ENCODE data around the gene ARL9.
"Not testable (repeated sequence)": the region's sequence is repeated elsewhere in the genome, so short reads cannot be mapped to it uniquely, and the experiment has no call there.

ARL9 gene

DNA sequence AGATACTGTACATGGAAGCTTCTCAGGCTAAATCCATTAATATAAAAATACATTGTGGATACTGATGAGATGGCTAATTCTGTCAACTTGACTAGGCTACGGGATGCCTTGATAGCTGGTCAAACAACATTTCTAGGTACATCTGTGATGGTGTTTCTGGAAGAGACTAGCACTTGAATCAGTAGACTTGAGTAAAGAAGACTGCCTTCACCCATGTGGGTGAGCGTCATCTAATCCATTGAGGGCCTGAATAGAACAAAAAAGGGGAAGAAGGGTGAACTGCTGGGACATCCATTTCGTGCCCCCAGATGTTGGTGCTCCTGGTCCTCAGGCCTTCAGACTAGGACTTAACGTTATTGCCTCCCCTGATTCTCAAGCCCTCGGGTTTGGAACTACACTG lies 41.9 kb upstream of the ARL9 start:
- H3K27ac ChIP-seq (ENCODE audit: low read length): no peak overlapping the region
- H4K20me1 ChIP-seq (ENCODE audit: insufficient read depth, low read length): peaks cover 21% of the 10 kb centered on the region; the same call in 1 of the 2 replicates
- no peak overlapping the region for H3K9ac ChIP-seq (ENCODE audit: low read depth, low read length)
- no peak for TF ChIP-seq EZH2 (IDR thresholded peaks at IDR 0.05; ENCODE audit: borderline replicate concordance, low read depth, low read length, severe bottlenecking)
- TF ChIP-seq, protein P1, sequence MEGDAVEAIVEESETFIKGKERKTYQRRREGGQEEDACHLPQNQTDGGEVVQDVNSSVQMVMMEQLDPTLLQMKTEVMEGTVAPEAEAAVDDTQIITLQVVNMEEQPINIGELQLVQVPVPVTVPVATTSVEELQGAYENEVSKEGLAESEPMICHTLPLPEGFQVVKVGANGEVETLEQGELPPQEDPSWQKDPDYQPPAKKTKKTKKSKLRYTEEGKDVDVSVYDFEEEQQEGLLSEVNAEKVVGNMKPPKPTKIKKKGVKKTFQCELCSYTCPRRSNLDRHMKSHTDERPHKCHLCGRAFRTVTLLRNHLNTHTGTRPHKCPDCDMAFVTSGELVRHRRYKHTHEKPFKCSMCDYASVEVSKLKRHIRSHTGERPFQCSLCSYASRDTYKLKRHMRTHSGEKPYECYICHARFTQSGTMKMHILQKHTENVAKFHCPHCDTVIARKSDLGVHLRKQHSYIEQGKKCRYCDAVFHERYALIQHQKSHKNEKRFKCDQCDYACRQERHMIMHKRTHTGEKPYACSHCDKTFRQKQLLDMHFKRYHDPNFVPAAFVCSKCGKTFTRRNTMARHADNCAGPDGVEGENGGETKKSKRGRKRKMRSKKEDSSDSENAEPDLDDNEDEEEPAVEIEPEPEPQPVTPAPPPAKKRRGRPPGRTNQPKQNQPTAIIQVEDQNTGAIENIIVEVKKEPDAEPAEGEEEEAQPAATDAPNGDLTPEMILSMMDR (IDR thresholded peaks at IDR 0.05; ENCODE audit: borderline replicate concordance, extremely low read depth, low read length, poor library complexity, severe bottlenecking): no peak
- no peak for DNase-seq
- H3K4me1 ChIP-seq (ENCODE audit: insufficient read depth, low read length): peaks cover 38% of the 10 kb centered on the region
- H3K36me3 ChIP-seq (ENCODE audit: insufficient read depth, low read length): peaks cover 45% of the 10 kb centered on the region
- no peak for ATAC-seq (ENCODE audit: insufficient read depth, low read depth)
- H2AFZ ChIP-seq (ENCODE audit: low read depth, low read length): no peak overlapping the region
- H3K4me3 ChIP-seq (ENCODE audit: low read depth in 1 of 2, low read length in 2 of 2): no peak overlapping the region
- H3K9me3 ChIP-seq (ENCODE audit: insufficient read depth, low read length, severe bottlenecking): no peaks in the 10 kb centered on the region
- H3K4me2 ChIP-seq (ENCODE audit: insufficient read depth, low read length): peak overlapping the region; percentile 79; the same call in 1 of the 2 replicates
- H3K27me3 ChIP-seq (ENCODE audit: insufficient read depth, low read length, poor library complexity): no peaks in the 10 kb centered on the region
- peaks cover 67% of the 10 kb centered on the region for H3K79me2 ChIP-seq (ENCODE audit: insufficient read depth, low read length)

DNA sequence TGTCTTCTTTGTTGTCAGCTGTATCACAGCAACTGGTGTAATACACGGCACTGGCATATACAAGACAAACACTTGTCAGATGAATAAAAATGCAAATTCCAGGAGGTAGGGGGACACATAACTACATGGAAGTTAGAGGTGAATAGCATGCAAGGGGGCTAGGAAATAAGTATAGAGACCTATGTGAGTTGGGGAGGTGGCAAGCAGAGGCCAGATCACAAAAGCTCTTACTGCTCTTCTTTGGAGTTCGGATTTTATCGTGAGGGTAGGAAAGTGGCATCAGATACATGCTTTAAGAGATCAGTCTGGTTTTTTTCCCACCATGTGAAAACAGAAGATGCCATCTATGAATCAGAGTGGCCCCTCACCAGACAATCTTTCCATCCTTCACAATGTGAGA lies 41.0 kb upstream of the ARL9 start:
- H3K27ac ChIP-seq (ENCODE audit: low read length): no peak overlapping the region
- no peak overlapping the region for H3K9ac ChIP-seq (ENCODE audit: low read depth, low read length)
- H3K4me1 ChIP-seq (ENCODE audit: insufficient read depth, low read length): peaks cover 47% of the 10 kb centered on the region
- DNase-seq (no peak), ATAC-seq (ENCODE audit: insufficient read depth, low read depth) (no peak)
- no peak overlapping the region for H2AFZ ChIP-seq (ENCODE audit: low read depth, low read length)
- no peak overlapping the region for H3K4me3 ChIP-seq (ENCODE audit: low read depth in 1 of 2, low read length in 2 of 2)
- H3K9me3 ChIP-seq (ENCODE audit: insufficient read depth, low read length, severe bottlenecking): no peaks in the 10 kb centered on the region
- H3K79me2 ChIP-seq (ENCODE audit: insufficient read depth, low read length): peaks cover 71% of the 10 kb centered on the region
- peaks cover 20% of the 10 kb centered on the region; the same call in 1 of the 2 replicates for H4K20me1 ChIP-seq (ENCODE audit: insufficient read depth, low read length)
- peak overlapping the region; percentile 79 for H3K4me2 ChIP-seq (ENCODE audit: insufficient read depth, low read length)
- TF ChIP-seq, protein P1 (IDR thresholded peaks at IDR 0.05; ENCODE audit: borderline replicate concordance, extremely low read depth, low read length, poor library complexity, severe bottlenecking): no peak
- no peak for TF ChIP-seq EZH2 (IDR thresholded peaks at IDR 0.05; ENCODE audit: borderline replicate concordance, low read depth, low read length, severe bottlenecking)
- H3K27me3 ChIP-seq (ENCODE audit: insufficient read depth, low read length, poor library complexity): no peaks in the 10 kb centered on the region
- peaks cover 39% of the 10 kb centered on the region for H3K36me3 ChIP-seq (ENCODE audit: insufficient read depth, low read length)

DNA sequence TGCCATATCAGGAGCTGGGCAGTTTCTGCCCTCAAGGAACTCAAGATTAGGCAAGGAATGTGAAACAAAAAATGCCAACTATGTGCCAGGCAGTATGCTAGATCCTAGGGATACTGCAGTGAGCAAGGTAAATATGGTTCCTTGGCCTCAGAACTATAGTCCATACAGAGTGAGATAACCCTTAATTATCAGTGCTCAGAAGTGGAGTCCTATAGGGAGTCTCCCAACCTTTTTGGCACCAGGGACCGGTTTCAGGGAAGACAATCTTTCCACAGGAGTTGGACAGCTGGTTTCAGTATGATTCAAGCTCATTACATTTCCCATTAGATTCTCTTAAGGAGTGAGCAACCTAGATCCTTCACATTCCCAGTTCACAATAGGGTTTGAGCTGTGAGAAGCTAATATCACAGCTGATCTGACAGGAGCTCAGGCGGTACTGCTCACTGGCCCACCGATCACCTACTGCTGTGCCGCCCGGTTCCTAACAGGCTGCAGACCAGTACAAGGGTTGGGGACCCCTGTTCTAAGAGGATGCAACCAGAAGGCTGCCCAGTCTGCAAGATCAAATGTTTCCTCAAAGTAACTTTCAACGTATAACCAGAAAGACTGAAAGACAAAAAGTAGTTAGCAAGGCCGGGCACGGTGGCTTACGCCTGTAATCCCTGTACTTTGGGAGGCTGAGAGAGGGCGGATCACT lies 39.8 kb upstream of the ARL9 start:
- Histone ChIP-seq H3K9ac (ENCODE audit: low read depth, low read length) (peak overlapping the region; percentile 79), H3K36me3 (ENCODE audit: insufficient read depth, low read length) (peaks cover 38% of the 10 kb centered on the region), H2AFZ (ENCODE audit: low read depth, low read length) (no peak overlapping the region), H3K4me1 (ENCODE audit: insufficient read depth, low read length) (peaks cover 55% of the 10 kb centered on the region), H3K4me2 (ENCODE audit: insufficient read depth, low read length) (peak overlapping the region; percentile 79), H3K4me3 (ENCODE audit: low read depth in 1 of 2, low read length in 2 of 2) (peak overlapping the region in 1 of 2 experiments; percentile 87; a peak in 3 of 4 replicates), H3K27ac (ENCODE audit: low read length) (peak overlapping the region; percentile 91; the same call in 1 of the 2 replicates), H3K9me3 (ENCODE audit: insufficient read depth, low read length, severe bottlenecking) (no peaks in the 10 kb centered on the region), H3K27me3 (ENCODE audit: insufficient read depth, low read length, poor library complexity) (no peaks in the 10 kb centered on the region), H4K20me1 (ENCODE audit: insufficient read depth, low read length) (peaks cover 20% of the 10 kb centered on the region; the same call in 1 of the 2 replicates), H3K79me2 (ENCODE audit: insufficient read depth, low read length) (peaks cover 75% of the 10 kb centered on the region)
- TF ChIP-seq, protein P1 (IDR thresholded peaks at IDR 0.05; ENCODE audit: borderline replicate concordance, extremely low read depth, low read length, poor library complexity, severe bottlenecking): no peak
- no peak for TF ChIP-seq EZH2 (IDR thresholded peaks at IDR 0.05; ENCODE audit: borderline replicate concordance, low read depth, low read length, severe bottlenecking)
- ATAC-seq (ENCODE audit: insufficient read depth, low read depth) (no peak), DNase-seq (no peak)

DNA sequence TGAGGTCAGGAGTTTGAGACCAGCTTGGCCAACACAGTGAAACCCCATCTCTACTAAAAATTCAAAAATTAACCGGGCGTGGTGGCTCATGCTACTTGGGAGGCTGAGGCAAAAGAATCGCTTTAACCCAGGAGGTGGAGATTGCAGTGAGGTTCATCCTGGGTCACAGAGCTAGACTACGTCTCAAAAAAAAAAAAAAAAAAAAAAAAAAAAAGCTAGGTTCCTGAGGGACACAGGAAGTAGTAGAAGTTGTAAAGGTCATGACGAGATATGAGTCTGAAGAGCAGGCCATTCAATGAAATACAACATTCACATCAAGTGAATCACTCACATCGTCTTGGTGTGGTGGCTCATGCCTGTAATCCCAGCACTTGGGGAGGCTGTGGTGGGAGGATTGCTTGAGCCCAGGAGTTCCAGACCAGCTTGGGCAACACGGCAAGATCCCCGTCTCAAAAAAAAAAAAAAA lies 39.3 kb upstream of the ARL9 start:
- Histone ChIP-seq H2AFZ (ENCODE audit: low read depth, low read length) (peak overlapping the region; percentile 95; the same call in 1 of the 2 replicates), H3K4me3 (ENCODE audit: low read depth in 1 of 2, low read length in 2 of 2) (peak overlapping the region; percentile 81 to 87; a peak in 3 of 4 replicates), H3K4me2 (ENCODE audit: insufficient read depth, low read length) (peak overlapping the region; percentile 79), H3K4me1 (ENCODE audit: insufficient read depth, low read length) (peaks cover 55% of the 10 kb centered on the region), H3K36me3 (ENCODE audit: insufficient read depth, low read length) (peaks cover 38% of the 10 kb centered on the region), H3K27ac (ENCODE audit: low read length) (peak overlapping the region; percentile 91), H3K9ac (ENCODE audit: low read depth, low read length) (peak overlapping the region; percentile 79), H4K20me1 (ENCODE audit: insufficient read depth, low read length) (peaks cover 20% of the 10 kb centered on the region; the same call in 1 of the 2 replicates), H3K79me2 (ENCODE audit: insufficient read depth, low read length) (peaks cover 79% of the 10 kb centered on the region)
- H3K9me3 ChIP-seq (ENCODE audit: insufficient read depth, low read length, severe bottlenecking); H3K27me3 ChIP-seq (ENCODE audit: insufficient read depth, low read length, poor library complexity); DNase-seq; ATAC-seq (ENCODE audit: insufficient read depth, low read depth): not testable (repeated sequence)

Measured in DND-41 (cell line).